ENCODE data around the gene NAIF1.

NAIF1 gene

GRCh38 chr9:128102861-128103588 lies 35.9 kb upstream of the NAIF1 start:
- FAIRE-seq (no peak), DNase-seq (ENCODE audit: low spot score) (no peak)

GRCh38 chr9:128102196-128102595 lies 35.1 kb upstream of the NAIF1 start:
- DNase-seq (ENCODE audit: low spot score): no peak
- FAIRE-seq: no peak

- FAIRE-seq: no peak
Measured at GRCh38 chr9:128101690-128102089, 34.6 kb upstream of the NAIF1 start.

GRCh38 chr9:128101231-128101661 lies 34.1 kb upstream of the NAIF1 start:
- DNase-seq (ENCODE audit: low spot score) (no peak), FAIRE-seq (no peak)

More at GRCh38 chr9:128101690-128102089, 34.6 kb upstream of the NAIF1 start:
- no peak for DNase-seq (ENCODE audit: low spot score)

GRCh38 chr9:128100581-128100980 lies 33.5 kb upstream of the NAIF1 start:
- FAIRE-seq (no peak), DNase-seq (ENCODE audit: low spot score) (no peak)

- DNase-seq (ENCODE audit: low spot score): no peak
- no peak for FAIRE-seq
Measured at GRCh38 chr9:128099932-128100491, 32.9 kb upstream of the NAIF1 start.

- no peak for FAIRE-seq
- DNase-seq (ENCODE audit: low spot score): no peak
Measured at GRCh38 chr9:128099231-128099931, 32.3 kb upstream of the NAIF1 start.

GRCh38 chr9:128098297-128099230 lies 31.4 kb upstream of the NAIF1 start:
- DNase-seq (ENCODE audit: low spot score): peak; percentile 92
- FAIRE-seq: no peak

GRCh38 chr9:128097543-128098296 lies 30.6 kb upstream of the NAIF1 start:
- DNase-seq (ENCODE audit: low spot score) (no peak), FAIRE-seq (no peak)

GRCh38 chr9:128096616-128097536 lies 29.8 kb upstream of the NAIF1 start:
- FAIRE-seq: no peak

GRCh38 chr9:128094950-128095544 lies 27.9 kb upstream of the NAIF1 start:
- FAIRE-seq (no peak), DNase-seq (ENCODE audit: low spot score) (no peak)

More at GRCh38 chr9:128096616-128097536, 29.8 kb upstream of the NAIF1 start:
- DNase-seq (ENCODE audit: low spot score): no peak

GRCh38 chr9:128094166-128094949 lies 27.2 kb upstream of the NAIF1 start:
- FAIRE-seq: no peak
- DNase-seq (ENCODE audit: low spot score): peak; percentile 90

GRCh38 chr9:128093011-128093410 lies 25.9 kb upstream of the NAIF1 start:
- DNase-seq (ENCODE audit: low spot score) (no peak), FAIRE-seq (no peak)

- DNase-seq (ENCODE audit: low spot score) (no peak), FAIRE-seq (no peak)
Measured at GRCh38 chr9:128092199-128092977, 25.3 kb upstream of the NAIF1 start.

- DNase-seq (ENCODE audit: low spot score): no peak
- no peak for FAIRE-seq
Measured at GRCh38 chr9:128091571-128091970, 24.5 kb upstream of the NAIF1 start.

GRCh38 chr9:128091144-128091543 lies 24.0 kb upstream of the NAIF1 start:
- FAIRE-seq: no peak

GRCh38 chr9:128089299-128089698 lies 22.2 kb upstream of the NAIF1 start:
- DNase-seq (ENCODE audit: low spot score) (no peak), FAIRE-seq (no peak)

More at GRCh38 chr9:128091144-128091543, 24.0 kb upstream of the NAIF1 start:
- DNase-seq (ENCODE audit: low spot score): no peak
